ENCODE results near the gene LPCAT1.

LPCAT1 gene

GRCh38 chr5:1555011-1555807 is 31.4 kb upstream of the LPCAT1 start:
- no peak for DNase-seq (ENCODE audit: low read depth, low spot score)

DNA sequence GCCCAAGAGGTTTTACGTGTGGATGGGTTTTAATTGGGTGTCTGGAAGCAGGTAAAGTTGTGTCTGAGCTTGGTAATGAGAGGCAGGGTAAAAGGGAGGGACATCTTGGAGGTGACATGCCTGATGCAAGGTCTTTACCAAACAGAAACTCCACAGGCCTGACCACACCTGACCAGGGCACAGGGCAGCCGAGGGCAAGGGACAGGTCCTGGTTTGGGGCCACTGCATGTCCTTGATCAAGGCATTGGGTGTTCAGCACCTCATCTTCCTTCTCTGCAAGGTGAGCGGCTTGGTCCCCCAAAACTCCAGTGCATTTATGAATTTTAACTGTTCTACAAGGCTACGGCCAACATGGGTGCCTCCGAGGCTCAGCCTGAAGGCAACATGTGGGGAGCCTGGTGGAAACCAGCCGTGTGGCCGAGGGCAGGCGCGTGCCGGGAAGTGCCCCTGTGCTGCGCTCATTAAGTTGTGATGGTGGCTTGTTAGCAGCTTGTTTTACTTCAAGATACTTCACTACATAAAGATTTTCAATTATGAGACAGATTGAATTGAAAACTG is 30.7 kb upstream of the LPCAT1 start:
- DNase-seq (ENCODE audit: low read depth, low spot score), result no peak

DNA sequence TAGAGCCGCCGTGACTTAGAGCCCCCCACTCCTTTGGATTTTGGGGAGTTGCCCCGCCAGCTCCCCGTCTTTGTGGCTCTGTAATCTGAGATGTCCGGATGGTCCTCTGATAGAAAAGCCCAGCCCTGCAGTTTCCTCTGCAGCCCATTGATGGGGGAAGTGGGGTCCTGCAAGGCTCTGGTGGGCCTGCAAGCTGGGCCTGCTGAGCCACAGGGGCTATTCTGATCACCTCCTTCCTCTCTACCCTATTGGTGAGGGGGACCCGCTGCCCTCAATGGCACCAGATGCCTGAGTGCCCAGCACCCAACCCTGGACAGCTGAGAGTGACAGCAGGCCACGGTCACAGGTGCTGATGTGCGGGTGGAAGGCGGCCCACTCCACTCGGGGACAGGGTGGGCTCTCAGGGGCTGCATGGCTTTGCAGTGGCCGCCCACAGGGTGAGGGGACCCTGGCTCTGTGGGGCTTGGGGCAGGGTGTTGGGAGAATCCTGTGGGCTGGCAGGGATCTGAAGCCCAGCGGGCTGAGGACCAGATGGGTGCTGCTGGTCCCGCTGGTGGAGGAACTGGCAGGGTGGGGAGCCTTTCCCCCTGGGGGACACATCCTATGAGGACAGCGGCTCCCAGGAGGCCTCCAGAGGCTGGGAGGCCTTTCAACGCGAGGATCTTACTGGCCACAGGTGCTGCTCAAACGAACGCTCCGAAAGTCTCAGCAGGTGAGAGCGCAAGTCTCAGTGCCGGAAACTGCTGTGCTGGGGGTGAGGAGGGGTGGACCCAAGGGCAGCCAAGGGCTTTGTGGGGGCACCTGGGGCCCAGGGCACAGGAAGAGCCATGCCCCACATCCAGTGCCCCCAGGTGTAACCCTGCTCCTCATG is 30.0 kb upstream of the LPCAT1 start:
- no peak for DNase-seq (ENCODE audit: low read depth, low spot score)

GRCh38 chr5:1552521-1553255 is 28.9 kb upstream of the LPCAT1 start:
- DNase-seq (ENCODE audit: low read depth, low spot score), result no peak

DNA sequence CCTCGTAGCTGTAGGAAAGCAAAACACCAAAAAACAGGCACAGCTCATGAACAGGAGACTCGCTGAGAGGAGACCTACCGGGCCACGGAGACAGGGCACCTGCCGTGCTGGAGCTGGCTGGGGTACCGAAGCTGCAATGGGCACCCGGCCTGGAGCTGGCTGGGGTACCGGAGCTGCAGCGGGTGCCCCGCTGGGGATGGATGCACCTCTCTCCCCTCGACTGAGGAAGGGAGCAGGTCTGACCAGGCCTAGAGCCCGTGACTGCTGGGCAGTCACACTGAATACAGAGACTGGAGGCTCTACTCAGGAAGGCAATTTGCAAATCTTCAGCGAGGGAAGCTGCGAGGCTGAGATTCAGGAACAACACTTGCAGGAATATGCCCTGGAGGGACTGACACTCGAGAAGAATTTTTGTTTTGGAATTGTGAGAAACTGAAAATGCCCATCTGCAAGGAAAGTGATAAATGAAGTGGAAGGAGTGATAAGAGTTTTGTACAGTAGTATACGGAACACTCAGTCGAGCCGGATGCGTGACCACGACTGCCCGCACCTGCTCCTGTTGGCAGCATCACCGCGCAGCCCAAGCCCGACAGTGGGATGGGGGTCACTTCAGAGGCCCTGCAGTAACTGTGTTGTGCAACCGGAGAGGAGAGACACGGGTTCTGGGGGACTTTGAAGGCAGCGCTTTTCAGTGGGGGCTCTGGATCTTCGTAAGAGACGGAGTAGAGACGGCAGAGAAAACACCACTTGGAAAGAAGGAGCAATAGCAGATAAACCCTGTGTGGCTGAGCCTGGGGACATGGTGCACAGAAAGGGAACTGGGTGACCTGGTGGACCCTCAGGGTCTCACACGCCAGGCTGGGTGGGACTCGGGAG is 27.9 kb upstream of the LPCAT1 start:
- no peak for DNase-seq (ENCODE audit: low read depth, low spot score)

DNA sequence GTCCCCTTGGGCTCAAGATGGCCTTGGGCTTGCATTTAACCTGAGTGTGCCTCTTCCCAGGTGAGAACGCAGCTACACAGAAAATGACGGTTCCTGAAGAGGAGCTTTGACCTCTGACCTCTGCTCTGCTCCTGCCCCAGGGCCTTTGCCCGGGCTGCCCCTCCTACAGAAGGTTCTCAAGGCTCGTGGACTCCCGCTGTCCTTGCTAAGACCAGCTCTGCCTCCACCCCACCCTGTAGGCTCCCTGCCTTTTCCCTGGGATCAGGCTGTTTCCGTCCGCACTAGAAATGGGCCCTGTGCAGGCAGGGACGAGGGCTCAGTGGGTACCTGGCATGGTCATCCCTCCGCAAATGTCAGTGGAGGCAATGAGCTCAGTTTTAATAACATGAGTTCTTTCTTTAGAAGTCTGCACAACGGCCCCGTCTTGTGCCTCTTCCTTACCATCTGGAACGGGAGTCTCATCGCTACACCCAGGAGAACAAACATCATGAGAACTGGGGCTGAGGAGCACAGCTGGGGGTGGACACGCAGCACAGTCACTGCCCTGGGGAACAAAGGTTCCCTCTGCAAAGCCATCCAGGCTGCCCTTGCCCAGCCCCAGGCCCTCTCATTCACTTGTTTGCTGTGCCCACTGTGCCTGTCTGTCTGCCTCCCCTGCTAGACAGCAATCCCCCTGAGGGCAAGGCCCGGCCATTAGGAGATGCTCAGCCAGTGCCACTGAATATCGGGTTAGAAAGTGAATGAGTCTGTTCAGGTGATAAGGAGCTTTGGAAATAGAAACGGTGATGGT is 26.7 kb upstream of the LPCAT1 start:
- DNase-seq (ENCODE audit: low read depth, low spot score), result no peak

- no peak for DNase-seq (ENCODE audit: low read depth, low spot score)
Measured at GRCh38 chr5:1549475-1550030, 25.8 kb upstream of the LPCAT1 start.

DNA sequence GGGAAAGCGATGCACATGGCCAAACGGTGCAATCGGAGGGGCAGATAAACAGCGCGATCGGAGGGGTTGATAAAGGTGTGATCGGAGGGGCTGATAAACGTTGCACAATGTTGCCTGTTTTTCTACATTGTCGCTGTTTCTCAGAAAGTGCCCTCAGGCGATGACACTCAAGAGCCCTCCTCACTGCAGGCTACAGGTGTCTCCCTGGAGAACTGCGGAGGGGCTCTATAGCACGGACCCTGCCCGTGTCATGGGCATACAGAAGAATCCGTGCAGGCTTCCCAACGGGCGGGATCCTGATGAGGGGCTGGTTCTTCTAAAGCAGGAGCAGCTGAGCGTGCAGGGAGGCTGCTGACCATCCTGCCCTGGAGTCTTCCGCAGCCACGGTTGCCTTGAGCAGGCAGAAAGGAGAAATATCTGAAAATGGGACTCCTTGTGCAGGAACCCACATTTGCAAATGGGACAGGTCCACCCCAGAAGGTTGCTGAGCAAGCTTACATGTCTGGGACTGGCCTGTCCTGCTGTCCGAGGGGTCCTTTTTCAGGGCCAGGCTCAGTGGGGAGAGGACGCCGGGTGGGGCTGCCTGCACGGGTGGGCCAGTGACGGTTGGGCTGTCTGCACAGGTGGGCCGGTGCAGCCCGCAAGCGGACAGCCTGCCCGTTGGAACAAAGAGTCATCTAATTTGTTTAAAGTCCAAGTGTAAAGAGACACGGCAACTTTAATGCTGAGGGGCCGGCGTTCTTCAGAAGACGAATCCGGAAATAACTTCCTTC is 25.1 kb upstream of the LPCAT1 start:
- no peak for DNase-seq (ENCODE audit: low read depth, low spot score)

DNA sequence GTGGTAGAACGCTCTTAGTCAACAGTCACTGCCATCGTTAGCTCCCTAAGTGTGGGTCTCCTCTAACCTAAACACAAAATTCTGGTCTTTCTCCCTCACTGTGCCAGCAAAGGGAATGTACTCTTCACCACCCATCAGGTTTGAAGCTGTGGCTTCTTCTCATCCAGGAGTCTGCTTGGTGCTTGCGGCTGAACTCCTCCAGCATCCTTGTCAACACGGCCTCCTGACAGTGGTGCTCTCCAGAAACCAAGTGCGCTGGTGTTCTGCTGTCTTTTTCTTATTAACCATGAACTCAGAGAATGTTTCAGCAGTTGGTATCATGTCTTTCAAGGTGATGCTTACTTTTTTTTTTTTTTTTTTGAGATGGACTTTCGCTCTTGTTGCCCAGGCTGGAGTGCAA is 23.9 kb upstream of the LPCAT1 start:
- DNase-seq (ENCODE audit: low read depth, low spot score), result no peak

DNA sequence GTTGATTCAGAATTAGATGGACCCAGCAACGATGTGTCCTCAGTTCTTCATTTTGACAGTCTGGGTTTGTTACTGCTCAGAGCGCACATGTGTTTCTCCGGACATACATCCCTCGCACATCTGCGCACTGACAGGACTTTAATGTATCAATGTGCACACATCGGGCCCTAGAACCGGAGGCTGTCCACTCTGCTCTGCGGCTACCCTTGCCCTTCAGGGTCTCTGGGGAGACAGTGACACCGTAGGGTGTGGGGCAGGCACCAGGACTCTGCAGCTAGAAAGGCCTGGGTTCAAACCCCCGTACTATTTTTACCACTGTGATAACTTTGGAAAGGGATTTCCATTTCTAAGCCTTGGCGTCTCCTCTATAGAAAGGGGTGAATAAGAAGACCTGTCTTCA is 23.5 kb upstream of the LPCAT1 start:
- no peak for DNase-seq (ENCODE audit: low read depth, low spot score)

DNA sequence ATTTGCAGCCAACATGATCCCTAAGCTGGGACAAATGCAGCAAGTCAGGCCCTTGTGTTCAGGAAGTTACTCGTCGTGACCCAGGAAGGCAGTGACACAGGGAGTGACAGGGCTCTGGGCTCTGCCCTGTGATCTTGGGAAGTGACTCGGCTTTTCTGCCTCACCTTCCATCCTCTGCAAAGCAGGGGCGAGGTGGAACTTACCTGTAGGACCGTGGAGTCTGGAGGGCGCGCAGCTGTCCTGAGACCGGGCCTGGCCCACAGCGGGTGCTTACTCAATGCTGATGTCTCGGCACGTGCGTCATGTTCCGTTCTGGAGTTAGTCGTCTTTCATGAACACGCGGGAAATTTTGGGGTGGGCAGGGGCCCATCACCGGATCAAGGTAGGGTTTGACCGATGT is 22.8 kb upstream of the LPCAT1 start:
- no peak for DNase-seq (ENCODE audit: low read depth, low spot score)

DNA sequence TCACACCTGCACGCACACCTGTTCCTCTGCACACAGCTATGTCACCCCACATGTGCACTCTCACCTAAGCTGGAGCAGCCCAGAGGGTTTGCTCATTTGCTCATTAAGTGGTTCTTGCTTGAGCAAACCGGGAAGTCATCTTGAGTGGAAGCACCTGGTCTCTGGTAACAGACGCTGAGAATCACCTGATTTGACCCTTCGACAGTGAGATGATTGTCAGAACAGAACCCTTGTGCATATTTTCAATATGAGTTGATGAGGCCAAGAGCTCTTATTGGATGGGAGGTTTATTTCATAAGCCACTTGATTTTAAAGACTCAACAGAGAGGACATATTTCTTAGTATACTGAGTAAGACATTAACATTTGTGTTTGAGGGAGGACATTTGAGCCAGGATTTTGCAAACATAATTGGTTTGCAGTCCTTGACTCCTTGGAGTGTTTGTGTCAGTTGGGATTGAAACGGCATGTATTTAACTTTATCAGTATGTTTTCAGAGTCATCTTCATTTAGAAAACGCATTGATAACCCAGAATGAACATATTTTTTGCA is 22.1 kb upstream of the LPCAT1 start:
- no peak for DNase-seq (ENCODE audit: low read depth, low spot score)

GRCh38 chr5:1545126-1545804 is 21.5 kb upstream of the LPCAT1 start:
- no peak for DNase-seq (ENCODE audit: low read depth, low spot score)

DNA sequence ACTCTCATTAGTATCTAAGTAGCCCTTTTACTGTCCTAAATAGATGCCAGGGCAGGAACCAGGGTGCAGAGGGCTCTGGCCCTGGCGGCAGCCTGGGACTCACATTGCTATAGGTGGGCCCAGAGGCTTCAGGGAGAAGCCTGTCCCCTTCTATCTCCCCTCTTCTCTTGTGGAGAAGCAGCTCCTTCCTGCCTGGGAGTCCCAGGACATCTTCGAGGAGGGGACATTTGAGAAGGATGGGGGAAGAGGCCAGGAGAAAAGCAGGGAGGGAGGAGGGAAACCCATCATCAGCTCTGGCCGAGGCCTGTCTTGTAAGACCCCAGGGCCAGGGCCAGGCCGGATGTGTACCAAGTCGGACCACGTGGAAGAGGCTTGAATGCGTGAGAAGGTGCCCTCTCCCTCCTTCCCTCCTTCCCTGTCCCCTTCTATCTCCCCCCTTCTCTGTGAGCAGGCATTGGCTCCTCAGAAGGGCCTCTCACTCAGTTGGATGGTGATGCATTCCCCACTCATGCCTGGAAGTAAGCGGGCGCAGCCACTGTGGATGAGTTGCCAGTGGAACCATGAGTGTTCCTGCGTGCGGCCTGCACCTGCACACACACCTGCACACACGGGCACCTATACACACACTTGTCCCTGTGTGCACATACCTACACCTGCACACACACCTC is 20.7 kb upstream of the LPCAT1 start:
- DNase-seq (ENCODE audit: low read depth, low spot score), result no peak

DNA sequence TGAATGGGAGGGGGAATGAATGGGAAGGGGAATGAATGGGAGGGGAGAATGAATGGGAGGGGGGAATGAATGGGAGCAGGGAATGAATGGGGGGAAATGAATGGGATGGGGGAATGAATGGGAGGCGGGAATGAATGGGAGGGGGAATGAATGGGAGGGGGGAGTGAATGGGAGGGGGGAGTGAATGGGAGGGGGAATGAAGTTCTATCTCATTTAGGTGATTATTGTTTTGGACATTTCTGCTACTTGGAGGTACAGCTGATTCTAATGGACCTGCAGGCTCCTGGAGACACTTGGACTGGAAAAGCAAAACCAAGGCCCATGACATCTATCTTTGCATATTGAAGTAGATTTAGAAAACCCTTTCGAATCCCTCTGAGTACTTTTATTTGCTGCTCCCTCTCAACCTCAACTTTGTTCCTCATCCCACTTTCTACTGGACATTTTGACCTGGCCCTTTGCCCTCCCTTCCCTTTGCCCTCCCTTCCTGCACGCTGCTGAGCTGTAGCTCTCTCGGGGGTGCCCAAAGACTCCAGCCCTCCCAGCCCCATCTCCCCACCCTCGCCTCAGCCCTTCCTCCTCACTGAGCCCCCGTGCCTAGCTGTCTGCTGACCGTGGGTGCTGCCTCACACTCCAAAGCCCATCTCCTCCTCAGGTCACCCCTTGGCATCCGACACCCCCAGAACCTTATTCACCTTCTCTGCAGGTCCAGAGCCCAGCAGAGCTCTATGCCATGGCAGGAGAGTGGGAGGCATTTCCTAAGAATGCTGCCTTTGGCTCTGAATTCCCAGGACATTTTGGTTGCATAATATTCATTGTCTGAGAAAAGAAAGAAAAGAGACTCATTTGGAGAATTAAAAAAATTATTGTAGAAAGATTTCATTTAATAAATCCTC is 19.9 kb upstream of the LPCAT1 start:
- DNase-seq (ENCODE audit: low read depth, low spot score), result no peak

DNA sequence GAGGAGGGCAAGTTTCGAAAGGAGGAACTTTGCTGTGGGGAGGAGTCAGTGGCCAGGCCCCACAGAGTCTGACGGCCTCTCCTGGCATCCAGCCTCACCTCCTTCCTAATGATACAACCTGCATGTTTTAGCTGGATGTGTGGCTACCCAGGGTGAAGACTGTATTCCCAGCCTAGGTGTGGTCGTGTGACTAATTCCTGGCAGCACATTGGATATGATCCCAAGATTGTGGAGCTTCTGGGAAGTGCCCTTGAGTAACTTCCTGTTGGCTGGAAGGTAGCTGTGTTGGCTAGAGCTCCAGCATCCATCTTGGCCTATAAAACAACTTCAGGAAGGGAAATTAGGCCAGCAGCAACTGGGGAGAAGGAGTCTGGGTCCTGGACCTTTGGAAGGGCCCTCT is 19.0 kb upstream of the LPCAT1 start:
- no peak for DNase-seq (ENCODE audit: low read depth, low spot score)
